Stimulated activated CD4-positive, alpha-beta T cell treated with anti-CD3 and anti-CD28 coated beads, Interleukin-15, amount 100 ng/mL, for 24 hours (primary cell): Measurements from ENCODE around the gene TGIF2LX.
"Not testable (repeated sequence)": the region's sequence is repeated elsewhere in the genome, so short reads cannot be mapped to it uniquely, and the experiment has no call there.

Experiments used
- DNase-seq: peaks from one replicate; pipeline ENCODE4 v3.0.0-alpha.2; 2020

TGIF2LX gene

DNA sequence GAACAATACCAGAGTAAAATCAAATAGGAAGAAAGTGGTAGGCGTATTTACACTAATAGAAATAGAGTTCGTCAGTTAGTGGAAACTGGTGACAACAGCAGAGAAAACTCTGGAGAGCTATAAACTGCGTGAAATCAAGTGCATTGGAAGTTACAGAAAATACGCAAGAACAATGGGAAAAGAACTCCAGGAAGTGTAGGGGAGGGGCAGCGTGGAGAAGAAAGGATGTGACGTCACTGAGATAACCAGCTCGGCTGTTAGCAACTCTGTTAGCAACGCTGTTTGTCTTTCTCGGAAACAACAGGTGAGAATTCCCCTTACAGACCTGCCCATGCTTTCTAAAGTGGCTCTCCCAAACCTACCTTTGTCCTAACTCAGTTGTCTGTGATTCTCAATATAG lies at the start of gene TGIF2LX:
Gene TGIF2LX (plus strand): TSS at position 244 of the 400 bp plus-strand sequence. CDS start 178 bp downstream, outside the sequence.
- not testable (repeated sequence) for DNase-seq

DNA sequence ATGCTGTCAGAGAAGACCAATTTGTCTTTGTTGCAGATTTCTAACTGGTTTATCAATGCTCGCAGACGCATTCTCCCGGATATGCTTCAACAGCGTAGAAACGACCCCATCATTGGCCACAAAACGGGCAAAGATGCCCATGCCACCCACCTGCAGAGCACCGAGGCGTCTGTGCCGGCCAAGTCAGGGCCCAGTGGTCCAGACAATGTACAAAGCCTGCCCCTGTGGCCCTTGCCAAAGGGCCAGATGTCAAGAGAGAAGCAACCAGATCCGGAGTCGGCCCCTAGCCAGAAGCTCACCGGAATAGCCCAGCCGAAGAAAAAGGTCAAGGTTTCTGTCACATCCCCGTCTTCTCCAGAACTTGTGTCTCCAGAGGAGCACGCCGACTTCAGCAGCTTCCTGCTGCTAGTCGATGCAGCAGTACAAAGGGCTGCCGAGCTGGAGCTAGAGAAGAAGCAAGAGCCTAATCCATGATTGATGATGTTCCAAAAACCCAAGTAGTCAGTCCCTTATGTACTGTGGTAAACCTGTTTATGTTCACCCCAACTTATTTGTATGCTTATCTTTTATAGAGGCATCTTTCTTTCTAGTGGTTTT lies 728 bp downstream of the TGIF2LX start:
- DNase-seq, result not testable (repeated sequence)

GRCh38 chrX:89943077-89943476 lies 21.4 kb downstream of the TGIF2LX start:
- DNase-seq, result not testable (repeated sequence)

DNA sequence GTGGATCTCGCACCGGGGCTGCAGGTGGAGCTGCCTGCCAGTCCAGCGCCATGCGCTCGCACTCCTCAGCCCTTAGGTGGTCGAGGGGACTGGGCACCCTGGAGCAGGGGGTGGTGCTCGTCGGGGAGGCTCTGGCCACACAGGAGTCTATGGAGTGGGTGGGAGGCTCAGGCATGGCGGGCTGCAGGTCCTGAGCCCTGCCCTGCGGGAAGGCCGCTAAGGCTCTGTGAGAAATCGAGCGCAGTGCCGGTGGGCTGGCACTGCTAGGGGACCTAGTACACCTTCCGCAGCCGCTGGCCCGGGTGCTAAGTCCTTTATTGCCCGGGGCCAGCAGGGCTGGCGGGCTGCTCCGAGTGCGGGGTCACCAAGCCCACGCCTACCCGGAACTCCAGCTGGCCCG lies 43.9 kb downstream of the TGIF2LX start:
- DNase-seq, result not testable (repeated sequence)
